SK-N-SH treated with all-trans-retinoic acid at 6 μM for 48 hours (cell line): ENCODE results near the gene LRRFIP1.

Source experiments
- ATAC-seq: fragments of 200-7000 bp; cut with Tn5 transposase; 3 replicates; pipeline ENCODE4 v1.9.1; 2020; ENCODE audit warnings: mild to moderate bottlenecking, moderate library complexity
- BACH2 ChIP-seq: fragments of 250-450 bp; sonication (Bioruptor Pico); IDR thresholded peaks from 2 replicates; pipeline ENCODE4 v1.9.0; 2021; ENCODE audit warnings: mild to moderate bottlenecking, borderline replicate concordance
- CSDC2 ChIP-seq: fragments of 250-450 bp; sonication (Bioruptor Pico); IDR thresholded peaks from 2 replicates; pipeline ENCODE4 v1.5.0; 2020; ENCODE audit warnings: mild to moderate bottlenecking, moderate library complexity
- GLIS3 ChIP-seq: fragments of 250-450 bp; sonication (Bioruptor Pico); IDR thresholded peaks from 2 replicates; pipeline ENCODE4 v1.5.0; 2020; ENCODE audit warnings: mild to moderate bottlenecking, moderate library complexity
- ISL1 ChIP-seq: fragments of 250-450 bp; sonication (Bioruptor Pico); IDR thresholded peaks from 2 replicates; pipeline ENCODE4 v2.1.2; 2022; ENCODE audit warnings: mild to moderate bottlenecking, moderate library complexity
- OSR1 ChIP-seq: fragments of 250-450 bp; sonication (Bioruptor Pico); IDR thresholded peaks from 2 replicates; pipeline ENCODE4 v1.8.0; 2022; ENCODE audit warnings: moderate library complexity, mild to moderate bottlenecking, inconsistent platforms
- PATZ1 ChIP-seq: fragments of 250-450 bp; sonication (Bioruptor Pico); IDR thresholded peaks from 2 replicates; pipeline ENCODE4 v1.8.0; 2020; ENCODE audit warnings: mild to moderate bottlenecking, moderate library complexity, borderline replicate concordance
- POU6F1 ChIP-seq: fragments of 250-450 bp; sonication (Bioruptor Pico); IDR thresholded peaks from 2 replicates; pipeline ENCODE4 v1.8.0; 2021; ENCODE audit warnings: low read depth, mild to moderate bottlenecking, moderate library complexity, borderline replicate concordance
- PPARA ChIP-seq: fragments of 250-450 bp; sonication (Bioruptor Pico); IDR thresholded peaks from 2 replicates; pipeline ENCODE4 v1.5.0; 2020; ENCODE audit warnings: mild to moderate bottlenecking, borderline replicate concordance
- RARB ChIP-seq: fragments of 250-450 bp; sonication (Bioruptor Pico); IDR thresholded peaks from 2 replicates; pipeline ENCODE4 v1.8.0; 2021; ENCODE audit warnings: mild to moderate bottlenecking, moderate library complexity
- SNAI2 ChIP-seq: fragments of 250-450 bp; sonication (Bioruptor Pico); IDR thresholded peaks from 2 replicates; pipeline ENCODE4 v1.5.0; 2020; ENCODE audit warnings: mild to moderate bottlenecking, moderate library complexity
- TCF4 ChIP-seq: fragments of 250-450 bp; sonication (Bioruptor Pico); IDR thresholded peaks from 2 replicates; pipeline ENCODE4 v1.8.0; 2021; ENCODE audit warnings: mild to moderate bottlenecking, moderate library complexity, borderline replicate concordance
- TOX ChIP-seq: fragments of 250-450 bp; sonication (Bioruptor Pico); IDR thresholded peaks from 2 replicates; pipeline ENCODE4 v1.8.0; 2021; ENCODE audit warnings: mild to moderate bottlenecking, moderate library complexity, borderline replicate concordance
- ZFP3 ChIP-seq: fragments of 250-450 bp; sonication (Bioruptor Pico); IDR thresholded peaks from 2 replicates; pipeline ENCODE4 v1.5.0; 2020; ENCODE audit warnings: mild to moderate bottlenecking, moderate library complexity
- ZNF70 ChIP-seq: fragments of 450-650 bp; formaldehyde crosslinking; IDR thresholded peaks from 2 replicates; pipeline ENCODE4 v1.5.0; 2020; ENCODE audit warnings: mild to moderate bottlenecking, moderate library complexity
- ZNF8 ChIP-seq: fragments of 450-650 bp; formaldehyde crosslinking; IDR thresholded peaks from 2 replicates; pipeline ENCODE4 v1.5.0; 2020; ENCODE audit warnings: mild to moderate bottlenecking, moderate library complexity
- TF ChIP-seq, protein P1 (sequence below): fragments of 250-450 bp; sonication (Bioruptor Pico); IDR thresholded peaks from 2 replicates; pipeline ENCODE4 v1.5.1; 2020; ENCODE audit warnings: low read depth, mild to moderate bottlenecking, moderate library complexity
- TF ChIP-seq, protein P2 (sequence below): fragments of 250-450 bp; sonication (Bioruptor Pico); IDR thresholded peaks from 2 replicates; pipeline ENCODE4 v1.5.1; 2021; ENCODE audit warnings: mild to moderate bottlenecking, moderate library complexity

Gene LRRFIP1

GRCh38 chr2:237639052-237639835, 11.9 kb downstream of the LRRFIP1 start (continued):
- TF ChIP-seq, protein P1, sequence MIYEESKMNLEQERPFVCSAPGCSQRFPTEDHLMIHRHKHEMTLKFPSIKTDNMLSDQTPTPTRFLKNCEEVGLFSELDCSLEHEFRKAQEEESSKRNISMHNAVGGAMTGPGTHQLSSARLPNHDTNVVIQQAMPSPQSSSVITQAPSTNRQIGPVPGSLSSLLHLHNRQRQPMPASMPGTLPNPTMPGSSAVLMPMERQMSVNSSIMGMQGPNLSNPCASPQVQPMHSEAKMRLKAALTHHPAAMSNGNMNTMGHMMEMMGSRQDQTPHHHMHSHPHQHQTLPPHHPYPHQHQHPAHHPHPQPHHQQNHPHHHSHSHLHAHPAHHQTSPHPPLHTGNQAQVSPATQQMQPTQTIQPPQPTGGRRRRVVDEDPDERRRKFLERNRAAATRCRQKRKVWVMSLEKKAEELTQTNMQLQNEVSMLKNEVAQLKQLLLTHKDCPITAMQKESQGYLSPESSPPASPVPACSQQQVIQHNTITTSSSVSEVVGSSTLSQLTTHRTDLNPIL = no peak
- TF ChIP-seq ISL1 (CRISPR knock-in tag) (no peak), TOX (no peak)

GRCh38 chr2:237639836-237640220, 12.4 kb downstream of the LRRFIP1 start:
- no peak for ATAC-seq
- TF ChIP-seq PPARA (CRISPR knock-in tag) = no peak
- TF ChIP-seq ISL1 (CRISPR knock-in tag) = no peak
- no peak for TF ChIP-seq ZNF8
- TF ChIP-seq POU6F1 (CRISPR knock-in tag) = no peak
- no peak for TF ChIP-seq BACH2 (CRISPR knock-in tag)
- TF ChIP-seq PATZ1 (CRISPR knock-in tag) = no peak
- TF ChIP-seq, protein P2, sequence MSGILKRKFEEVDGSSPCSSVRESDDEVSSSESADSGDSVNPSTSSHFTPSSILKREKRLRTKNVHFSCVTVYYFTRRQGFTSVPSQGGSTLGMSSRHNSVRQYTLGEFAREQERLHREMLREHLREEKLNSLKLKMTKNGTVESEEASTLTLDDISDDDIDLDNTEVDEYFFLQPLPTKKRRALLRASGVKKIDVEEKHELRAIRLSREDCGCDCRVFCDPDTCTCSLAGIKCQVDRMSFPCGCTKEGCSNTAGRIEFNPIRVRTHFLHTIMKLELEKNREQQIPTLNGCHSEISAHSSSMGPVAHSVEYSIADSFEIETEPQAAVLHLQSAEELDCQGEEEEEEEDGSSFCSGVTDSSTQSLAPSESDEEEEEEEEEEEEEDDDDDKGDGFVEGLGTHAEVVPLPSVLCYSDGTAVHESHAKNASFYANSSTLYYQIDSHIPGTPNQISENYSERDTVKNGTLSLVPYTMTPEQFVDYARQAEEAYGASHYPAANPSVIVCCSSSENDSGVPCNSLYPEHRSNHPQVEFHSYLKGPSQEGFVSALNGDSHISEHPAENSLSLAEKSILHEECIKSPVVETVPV (CRISPR knock-in tag) = no peak
- no peak for TF ChIP-seq OSR1 (CRISPR knock-in tag)
- TF ChIP-seq, protein P1 = no peak
- TF ChIP-seq GLIS3 = no peak
- TF ChIP-seq TCF4 = no peak
- TF ChIP-seq, all 23 proteins: peak for 0

DNA sequence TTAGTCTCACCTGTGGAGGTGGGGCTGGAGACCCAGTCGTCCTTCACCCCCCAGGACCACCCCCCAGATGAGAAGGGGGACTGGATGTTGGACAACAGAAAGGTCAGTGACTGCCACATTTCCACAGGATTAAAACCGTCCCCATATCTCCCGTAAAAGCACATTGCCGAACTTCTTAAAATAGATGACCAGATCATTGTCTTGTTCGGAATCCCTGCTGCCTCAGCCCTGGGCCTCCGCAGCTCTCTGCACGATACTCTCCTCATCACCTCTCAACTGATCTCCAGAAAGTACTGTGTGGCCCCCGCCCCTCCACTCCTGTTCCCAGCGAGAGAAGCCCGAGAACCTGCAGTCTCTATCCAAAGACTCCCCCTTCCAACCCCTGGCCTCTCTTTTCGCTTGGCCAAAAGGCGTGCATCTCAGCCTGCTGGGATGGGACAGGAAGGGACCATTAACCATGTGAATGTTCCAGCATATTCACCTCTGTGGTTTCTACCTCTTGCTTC, 13.2 kb downstream of the LRRFIP1 start:
- ATAC-seq = no peak
- TF ChIP-seq CSDC2 (CRISPR knock-in tag) (no peak), POU6F1 (CRISPR knock-in tag) (no peak)
- TF ChIP-seq, all 23 proteins: peak for 0

GRCh38 chr2:237642038-237642734, 14.8 kb downstream of the LRRFIP1 start:
- no peak for ATAC-seq
- no peak for TF ChIP-seq PPARA (CRISPR knock-in tag)
- no peak for TF ChIP-seq GLIS3
- TF ChIP-seq ZNF8 = no peak
- TF ChIP-seq TOX = no peak
- no peak for TF ChIP-seq ISL1 (CRISPR knock-in tag)
- no peak for TF ChIP-seq SNAI2 (CRISPR knock-in tag)
- TF ChIP-seq ZFP3 (CRISPR knock-in tag) = no peak
- TF ChIP-seq, protein P2 (CRISPR knock-in tag) = no peak
- no peak for TF ChIP-seq PATZ1 (CRISPR knock-in tag)
- TF ChIP-seq RARB = no peak
- no peak for TF ChIP-seq ZNF70 (CRISPR knock-in tag)
- no peak for TF ChIP-seq BACH2 (CRISPR knock-in tag)
- no peak for TF ChIP-seq TCF4
